Measurements from ENCODE around the gene DARS1.
"Not testable (repeated sequence)": the region's sequence is repeated elsewhere in the genome, so short reads cannot be mapped to it uniquely, and the experiment has no call there.

DARS1 gene

GRCh38 chr2:135980434-135981079 lies 4.9 kb downstream of the DARS1 start:
- no peak for DNase-seq (ENCODE audit: low read depth)

- no peak for DNase-seq (ENCODE audit: low read depth)
These were observed 9.7 kb downstream of the DARS1 start for GRCh38 chr2:135975702-135976101.

GRCh38 chr2:135974036-135974435 lies 11.4 kb downstream of the DARS1 start:
- no peak for DNase-seq (ENCODE audit: low read depth)

GRCh38 chr2:135969655-135970387 lies 15.6 kb downstream of the DARS1 start:
- no peak for DNase-seq (ENCODE audit: low read depth)

GRCh38 chr2:135965756-135966155 lies 19.7 kb downstream of the DARS1 start:
- no peak for DNase-seq (ENCODE audit: low read depth)

- not testable (repeated sequence) for DNase-seq (ENCODE audit: low read depth)
These were observed 21.0 kb downstream of the DARS1 start for GRCh38 chr2:135964404-135964803.

GRCh38 chr2:135963841-135964240 lies 21.6 kb downstream of the DARS1 start:
- no peak for DNase-seq (ENCODE audit: low read depth)

- DNase-seq (ENCODE audit: low read depth) = no peak
These were observed 22.9 kb downstream of the DARS1 start for GRCh38 chr2:135962366-135963123.

- DNase-seq (ENCODE audit: low read depth) = peak; percentile 18
These were observed 24.5 kb downstream of the DARS1 start for GRCh38 chr2:135960656-135961551.

GRCh38 chr2:135960150-135960549 lies 25.3 kb downstream of the DARS1 start:
- DNase-seq (ENCODE audit: low read depth) = no peak

GRCh38 chr2:135958927-135959326 lies 26.5 kb downstream of the DARS1 start:
- not testable (repeated sequence) for DNase-seq (ENCODE audit: low read depth)

- DNase-seq (ENCODE audit: low read depth) = no peak
These were observed 31.3 kb downstream of the DARS1 start for GRCh38 chr2:135954020-135954601.

- no peak for DNase-seq (ENCODE audit: low read depth)
These were observed 32.5 kb downstream of the DARS1 start for GRCh38 chr2:135952891-135953290.

- no peak for DNase-seq (ENCODE audit: low read depth)
These were observed 34.3 kb downstream of the DARS1 start for GRCh38 chr2:135951041-135951583.

- no peak for DNase-seq (ENCODE audit: low read depth)
These were observed 35.8 kb downstream of the DARS1 start for GRCh38 chr2:135949451-135950234.

- DNase-seq (ENCODE audit: low read depth) = peak; percentile 52
These were observed 36.6 kb downstream of the DARS1 start for GRCh38 chr2:135948642-135949355.

GRCh38 chr2:135948141-135948540 lies 37.3 kb downstream of the DARS1 start:
- no peak for DNase-seq (ENCODE audit: low read depth)

GRCh38 chr2:135947483-135947882 lies 37.9 kb downstream of the DARS1 start:
- no peak for DNase-seq (ENCODE audit: low read depth)

GRCh38 chr2:135945526-135945925 lies 39.9 kb downstream of the DARS1 start:
- DNase-seq (ENCODE audit: low read depth) = no peak

- no peak for DNase-seq (ENCODE audit: low read depth)
These were observed 40.8 kb downstream of the DARS1 start for GRCh38 chr2:135944625-135945024.
